Endodermal cell (in vitro differentiated cells): ENCODE results near the gene KCNQ4. TPM values are rescaled to one million over a fixed set of nuclear protein-coding genes. Genes with fewer than 3 reads are reported as not detected.
A peak's percentile ranks its signal among the peaks of the same experiment; 100 is the strongest.

Experiments
- DNase-seq: peaks from one replicate; pipeline ENCODE4 v3.0.0-alpha.2; 2017
- H3K27ac ChIP-seq: 2 replicates; pipeline ENCODE4 v1.5.1; 2013; ENCODE audit warnings: mild to moderate bottlenecking, low read depth, low read length, moderate library complexity
- H3K27me3 ChIP-seq: 2 replicates; pipeline ENCODE4 v1.6.1; 2013; ENCODE audit warnings: mild to moderate bottlenecking, low read length, moderate library complexity; ENCODE audit not compliant: insufficient read depth, control insufficient read depth, poor library complexity, severe bottlenecking
- H3K36me3 ChIP-seq: 2 replicates; pipeline ENCODE4 v1.7.0; 2013; ENCODE audit warnings: mild to moderate bottlenecking, low read length, moderate library complexity; ENCODE audit not compliant: control insufficient read depth, insufficient read depth
- H3K4me1 ChIP-seq: one replicate; pipeline ENCODE4 v1.7.0; 2013; ENCODE audit warnings: low read length; ENCODE audit not compliant: control insufficient read depth, insufficient read depth
- H3K4me3 ChIP-seq: 2 replicates; pipeline ENCODE4 v1.5.1; 2013; ENCODE audit warnings: mild to moderate bottlenecking, low read length, moderate library complexity
- H3K9ac ChIP-seq: 2 replicates; pipeline ENCODE4 v1.6.1; 2013; ENCODE audit warnings: mild to moderate bottlenecking, low read length, moderate library complexity; ENCODE audit not compliant: poor library complexity, severe bottlenecking; ENCODE audit errors: extremely low read depth
- H3K9me3 ChIP-seq: 2 replicates; pipeline ENCODE4 v1.6.1; 2013; ENCODE audit warnings: mild to moderate bottlenecking, low read length, moderate library complexity; ENCODE audit not compliant: control insufficient read depth
- H3K27ac Mint-ChIP-seq: 2 replicates; pipeline ENCODE4 v1.8.0; 2020; ENCODE audit warnings: mixed read lengths
- H3K27me3 Mint-ChIP-seq: 2 replicates; pipeline ENCODE4 v1.8.0; 2021; ENCODE audit warnings: mild to moderate bottlenecking, mixed read lengths; ENCODE audit not compliant: insufficient read depth
- H3K36me3 Mint-ChIP-seq: 2 replicates; pipeline ENCODE4 v1.8.0; 2020; ENCODE audit warnings: low read depth, mixed read lengths
- H3K4me1 Mint-ChIP-seq: 2 replicates; pipeline ENCODE4 v1.8.0; 2020; ENCODE audit warnings: mixed read lengths
- H3K4me3 Mint-ChIP-seq: 2 replicates; pipeline ENCODE4 v1.8.0; 2020; ENCODE audit warnings: mild to moderate bottlenecking, moderate library complexity, mixed read lengths
- H3K9me3 Mint-ChIP-seq: 2 replicates; pipeline ENCODE4 v1.8.0; 2020; ENCODE audit warnings: mild to moderate bottlenecking, mixed read lengths
- WGBS, 2 experiments: methylation state at CpG; one replicate each; pipeline versions ENCODE4 v1.1.5 to v1.1.7; 2013; ENCODE audit warnings: missing lambda C conversion rate in 2 of 2, mixed read lengths in 1 of 2; ENCODE audit not compliant: insufficient coverage in 1 of 2, insufficient read length in 1 of 2; 5-methylcytosine and 5-hydroxymethylcytosine counted together
- total RNA-seq, 2 donors: library from RNA; stranded (reverse); fragmentation: NEBNext Ultra II Directional in 1 of 2; extraction: Animal tissue kit (Norgen Biotek cat#: 25700) in 1 of 2; gene quantifications; 2 replicates in 1 of 2; 3 replicates in 1 of 2; pipeline ENCODE4 v1.2.1, GENCODE V29; 2021
- TF ChIP-seq, protein P1 (sequence below): fragments of 200-600 bp; sonication (generic); conservative IDR thresholded peaks from 2 replicates; pipeline ENCODE4 v1.5.0; 2021; ENCODE audit warnings: antibody characterized with exemption, mild to moderate bottlenecking

The KCNQ4 gene
- total RNA-seq, 2 donors from 2014 or later: 0.22 to 0.88 TPM

GRCh38 chr1:40782371-40782956 lies 1.1 kb upstream of the KCNQ4 start:
- 6 to 15% methylated on average over 4 to 20 of the region's 20 CpGs for WGBS, 2 experiments

DNA sequence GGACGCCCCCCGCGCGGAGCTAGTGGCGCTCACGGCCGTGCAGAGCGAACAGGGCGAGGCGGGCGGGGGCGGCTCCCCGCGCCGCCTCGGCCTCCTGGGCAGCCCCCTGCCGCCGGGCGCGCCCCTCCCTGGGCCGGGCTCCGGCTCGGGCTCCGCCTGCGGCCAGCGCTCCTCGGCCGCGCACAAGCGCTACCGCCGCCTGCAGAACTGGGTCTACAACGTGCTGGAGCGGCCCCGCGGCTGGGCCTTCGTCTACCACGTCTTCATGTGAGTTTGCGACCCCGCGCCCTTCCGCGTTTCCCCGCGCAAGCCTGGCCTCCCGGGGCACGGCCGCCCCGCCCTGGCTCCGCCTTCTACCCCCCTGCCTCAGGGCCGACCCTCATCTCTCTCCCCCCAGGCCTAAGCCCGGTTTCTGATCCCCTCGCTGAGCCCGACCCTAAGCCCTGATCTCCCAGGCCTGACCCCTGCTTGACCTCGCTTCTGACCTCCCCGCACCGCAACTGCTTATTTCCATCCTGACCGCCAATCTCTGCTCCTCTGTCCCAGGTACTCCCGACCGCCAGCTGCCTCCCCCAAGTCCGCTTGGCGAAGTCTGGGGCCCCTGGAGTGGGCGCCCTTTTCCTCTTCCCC lies 669 bp downstream of the KCNQ4 start:
- H3K27ac ChIP-seq: no peak overlapping the region
- no peak overlapping the region for H3K4me3 ChIP-seq
- WGBS, 2 experiments: 14 to 15% methylated on average over 35 to 63 of the region's 63 CpGs
- DNase-seq: peak; percentile 81
- H3K27me3 ChIP-seq: peaks cover 55% of the 10 kb centered on the region
- Mint-ChIP-seq H3K4me3 (peak overlapping the region; percentile 57), H3K27ac (no peak overlapping the region), H3K27me3 (peaks cover 73% of the 10 kb centered on the region), H3K4me1 (peaks cover 13% of the 10 kb centered on the region), H3K36me3 (no peaks in the 10 kb centered on the region), H3K9me3 (no peaks in the 10 kb centered on the region)
- no peaks in the 10 kb centered on the region for H3K9me3 ChIP-seq
- TF ChIP-seq, protein P1, sequence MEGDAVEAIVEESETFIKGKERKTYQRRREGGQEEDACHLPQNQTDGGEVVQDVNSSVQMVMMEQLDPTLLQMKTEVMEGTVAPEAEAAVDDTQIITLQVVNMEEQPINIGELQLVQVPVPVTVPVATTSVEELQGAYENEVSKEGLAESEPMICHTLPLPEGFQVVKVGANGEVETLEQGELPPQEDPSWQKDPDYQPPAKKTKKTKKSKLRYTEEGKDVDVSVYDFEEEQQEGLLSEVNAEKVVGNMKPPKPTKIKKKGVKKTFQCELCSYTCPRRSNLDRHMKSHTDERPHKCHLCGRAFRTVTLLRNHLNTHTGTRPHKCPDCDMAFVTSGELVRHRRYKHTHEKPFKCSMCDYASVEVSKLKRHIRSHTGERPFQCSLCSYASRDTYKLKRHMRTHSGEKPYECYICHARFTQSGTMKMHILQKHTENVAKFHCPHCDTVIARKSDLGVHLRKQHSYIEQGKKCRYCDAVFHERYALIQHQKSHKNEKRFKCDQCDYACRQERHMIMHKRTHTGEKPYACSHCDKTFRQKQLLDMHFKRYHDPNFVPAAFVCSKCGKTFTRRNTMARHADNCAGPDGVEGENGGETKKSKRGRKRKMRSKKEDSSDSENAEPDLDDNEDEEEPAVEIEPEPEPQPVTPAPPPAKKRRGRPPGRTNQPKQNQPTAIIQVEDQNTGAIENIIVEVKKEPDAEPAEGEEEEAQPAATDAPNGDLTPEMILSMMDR: no peak
- H3K4me1 ChIP-seq: no peaks in the 10 kb centered on the region
- no peak overlapping the region for H3K9ac ChIP-seq
- no peaks in the 10 kb centered on the region for H3K36me3 ChIP-seq

More at GRCh38 chr1:40782371-40782956, 1.1 kb upstream of the KCNQ4 start:
- H3K9me3 ChIP-seq: peaks cover 1% of the 10 kb centered on the region
- peak overlapping the region; percentile 71 for H3K4me3 ChIP-seq
- Mint-ChIP-seq H3K4me1 (peaks cover 10% of the 10 kb centered on the region), H3K27ac (no peak overlapping the region), H3K27me3 (peaks cover 71% of the 10 kb centered on the region), H3K4me3 (peak overlapping the region; percentile 58), H3K9me3 (peaks cover under 1% of the 10 kb centered on the region), H3K36me3 (peaks cover 4% of the 10 kb centered on the region)
- H3K36me3 ChIP-seq: peaks cover 2% of the 10 kb centered on the region
- no peak overlapping the region for H3K27ac ChIP-seq
- TF ChIP-seq, protein P1: peak; percentile 66
- DNase-seq: peak; percentile 80
- no peaks in the 10 kb centered on the region for H3K4me1 ChIP-seq
- H3K9ac ChIP-seq: no peak overlapping the region
- H3K27me3 ChIP-seq: peaks cover 55% of the 10 kb centered on the region

- H3K27me3 ChIP-seq: peaks cover 55% of the 10 kb centered on the region
Measured at GRCh38 chr1:40784771-40785151, 1.2 kb downstream of the KCNQ4 start.

More at GRCh38 chr1:40784771-40785151, 1.2 kb downstream of the KCNQ4 start:
- H3K4me1 Mint-ChIP-seq: peaks cover 13% of the 10 kb centered on the region
- H3K9me3 Mint-ChIP-seq: no peaks in the 10 kb centered on the region
- Histone ChIP-seq H3K9ac (no peak overlapping the region), H3K4me1 (no peaks in the 10 kb centered on the region), H3K36me3 (no peaks in the 10 kb centered on the region), H3K9me3 (no peaks in the 10 kb centered on the region), H3K4me3 (no peak overlapping the region), H3K27ac (no peak overlapping the region)
- H3K36me3 Mint-ChIP-seq: no peaks in the 10 kb centered on the region
- WGBS, 2 experiments: 91% methylated on average over 10 of the region's 10 CpGs; no CpG with 5 or more reads in 1 of the 2 experiments
- H3K27me3 Mint-ChIP-seq: peaks cover 75% of the 10 kb centered on the region
- H3K27ac Mint-ChIP-seq: no peak overlapping the region
- DNase-seq: no peak
- peak overlapping the region; percentile 57 for H3K4me3 Mint-ChIP-seq
- TF ChIP-seq, protein P1: no peak
